Peyer's patch (tissue), 4 donors: ENCODE measurements around the gene MIOX.

Source experiments
- POLR2A ChIP-seq, 2 donors: fragments of 450-650 bp; IDR thresholded peaks; one replicate each; pipeline ENCODE4 v1.5.1; 2017; ENCODE audit warnings: antibody characterized with exemption in 2 of 2, mild to moderate bottlenecking in 2 of 2, moderate library complexity in 2 of 2
- TF ChIP-seq, protein P1 (sequence below), 6 experiments: fragments of 450-650 bp in 4 of 6; fragments of 200-600 bp in 2 of 6; sonication (generic) in 1 of 6; IDR thresholded peaks; one replicate each; pipeline ENCODE4 v1.5.1; 2017 to 2019; ENCODE audit warnings: antibody characterized with exemption in 6 of 6, mild to moderate bottlenecking in 3 of 6, moderate library complexity in 1 of 6

DNA sequence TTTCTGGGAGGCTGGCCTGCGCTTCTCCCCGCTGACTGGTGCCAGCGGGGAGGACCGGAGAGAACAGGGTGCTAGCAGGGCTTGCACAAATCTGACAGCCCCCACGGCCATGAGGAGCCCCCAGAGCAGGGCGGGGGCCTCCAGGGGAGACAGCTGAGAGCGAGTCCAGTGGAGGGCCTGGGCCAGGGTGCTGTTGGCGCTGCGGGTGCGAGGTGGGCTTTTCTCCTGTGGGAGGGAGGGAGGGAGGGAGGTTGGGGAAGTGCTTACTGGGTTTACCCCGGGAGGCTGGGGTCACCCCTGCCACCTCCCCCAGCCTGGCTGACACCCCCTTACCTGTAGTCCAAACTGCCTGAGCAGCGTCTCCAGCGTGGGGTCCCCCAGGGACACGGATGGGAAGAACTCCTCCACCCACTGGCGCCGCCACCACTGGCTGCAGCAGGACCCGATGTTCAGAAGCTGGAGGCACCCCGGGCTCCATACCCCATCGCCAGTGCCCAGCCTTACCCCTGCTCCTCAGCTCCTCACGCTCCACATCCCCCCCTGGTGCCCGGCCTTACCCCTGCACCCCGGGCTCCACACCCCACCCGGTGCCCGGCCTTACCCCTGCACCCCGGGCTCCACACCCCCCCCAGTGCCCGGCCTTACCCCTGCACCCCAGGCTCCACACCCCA lies 17.0 kb downstream of the MIOX start:
- TF ChIP-seq, protein P1, sequence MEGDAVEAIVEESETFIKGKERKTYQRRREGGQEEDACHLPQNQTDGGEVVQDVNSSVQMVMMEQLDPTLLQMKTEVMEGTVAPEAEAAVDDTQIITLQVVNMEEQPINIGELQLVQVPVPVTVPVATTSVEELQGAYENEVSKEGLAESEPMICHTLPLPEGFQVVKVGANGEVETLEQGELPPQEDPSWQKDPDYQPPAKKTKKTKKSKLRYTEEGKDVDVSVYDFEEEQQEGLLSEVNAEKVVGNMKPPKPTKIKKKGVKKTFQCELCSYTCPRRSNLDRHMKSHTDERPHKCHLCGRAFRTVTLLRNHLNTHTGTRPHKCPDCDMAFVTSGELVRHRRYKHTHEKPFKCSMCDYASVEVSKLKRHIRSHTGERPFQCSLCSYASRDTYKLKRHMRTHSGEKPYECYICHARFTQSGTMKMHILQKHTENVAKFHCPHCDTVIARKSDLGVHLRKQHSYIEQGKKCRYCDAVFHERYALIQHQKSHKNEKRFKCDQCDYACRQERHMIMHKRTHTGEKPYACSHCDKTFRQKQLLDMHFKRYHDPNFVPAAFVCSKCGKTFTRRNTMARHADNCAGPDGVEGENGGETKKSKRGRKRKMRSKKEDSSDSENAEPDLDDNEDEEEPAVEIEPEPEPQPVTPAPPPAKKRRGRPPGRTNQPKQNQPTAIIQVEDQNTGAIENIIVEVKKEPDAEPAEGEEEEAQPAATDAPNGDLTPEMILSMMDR (IDR thresholded peaks at IDR 0.05) = no peak
- no peak for TF ChIP-seq POLR2A (IDR thresholded peaks at IDR 0.05)
